H9 (cell line): Measurements from ENCODE around the gene DYRK1A. TPM values are rescaled to one million over a fixed set of nuclear protein-coding genes. Genes with fewer than 3 reads are reported as not detected.

Experiments used
- DNase-seq: peaks from one replicate; pipeline ENCODE4 v3.0.0-alpha.2; 2017
- H2AFZ ChIP-seq: one replicate; pipeline ENCODE4 v1.6.1; 2013; ENCODE audit warnings: mild to moderate bottlenecking, low read length, control low read depth, moderate library complexity
- H2AK5ac ChIP-seq: 2 replicates; pipeline ENCODE4 v1.6.1; 2013; ENCODE audit warnings: low read length, control low read depth, mixed read lengths; ENCODE audit not compliant: insufficient read length
- H2BK120ac ChIP-seq: one replicate; pipeline ENCODE4 v1.6.1; 2013; ENCODE audit warnings: low read depth, mild to moderate bottlenecking, low read length, control low read depth, inconsistent platforms; ENCODE audit not compliant: poor library complexity, severe bottlenecking
- H2BK12ac ChIP-seq: 2 replicates; pipeline ENCODE4 v1.6.1; 2013; ENCODE audit warnings: low read length, control low read depth, mixed read lengths, low read depth; ENCODE audit not compliant: insufficient read length
- H2BK15ac ChIP-seq: 2 replicates; pipeline ENCODE4 v1.6.1; 2013; ENCODE audit warnings: low read depth, low read length, control low read depth
- H2BK20ac ChIP-seq: one replicate; pipeline ENCODE4 v1.6.1; 2013; ENCODE audit warnings: low read depth, mild to moderate bottlenecking, low read length, control low read depth, inconsistent platforms; ENCODE audit not compliant: poor library complexity, severe bottlenecking
- H2BK5ac ChIP-seq: 2 replicates; pipeline ENCODE4 v1.6.1; 2013; ENCODE audit warnings: low read length, control low read depth, mixed read lengths; ENCODE audit not compliant: insufficient read length
- H3K14ac ChIP-seq: 2 replicates; pipeline ENCODE4 v1.6.1; 2013; ENCODE audit warnings: low read length, control low read depth; ENCODE audit not compliant: insufficient read depth
- H3K18ac ChIP-seq: 2 replicates; pipeline ENCODE4 v1.6.1; 2013; ENCODE audit warnings: low read depth, mild to moderate bottlenecking, mixed read lengths, low read length, control low read depth; ENCODE audit not compliant: insufficient read length
- H3K23ac ChIP-seq: 2 replicates; pipeline ENCODE4 v1.6.1; 2013; ENCODE audit warnings: low read length, control low read depth, mixed read lengths, low read depth; ENCODE audit not compliant: insufficient read length
- H3K23me2 ChIP-seq: 2 replicates; pipeline ENCODE4 v1.6.1; 2013; ENCODE audit warnings: low read depth, mild to moderate bottlenecking, mixed read lengths, low read length, control low read depth; ENCODE audit not compliant: insufficient read length, poor library complexity, severe bottlenecking
- H3K27ac ChIP-seq: 2 replicates; pipeline ENCODE4 v1.5.1; 2013; ENCODE audit warnings: low read length, control low read depth, mixed read lengths, low read depth; ENCODE audit not compliant: insufficient read length
- H3K27me3 ChIP-seq: 2 replicates; pipeline ENCODE4 v1.6.1; 2013; ENCODE audit warnings: low read length, control low read depth, inconsistent platforms; ENCODE audit not compliant: insufficient read depth
- H3K4ac ChIP-seq: 2 replicates; pipeline ENCODE4 v1.6.1; 2013; ENCODE audit warnings: low read depth, mild to moderate bottlenecking, control low read depth, inconsistent platforms, low read length, moderate library complexity
- H3K4me1 ChIP-seq: 2 replicates; pipeline ENCODE4 v1.6.1; 2013; ENCODE audit warnings: low read length, control low read depth, inconsistent platforms; ENCODE audit not compliant: insufficient read depth
- H3K4me2 ChIP-seq: 2 replicates; pipeline ENCODE4 v1.6.1; 2013; ENCODE audit warnings: low read length, control low read depth, mixed read lengths; ENCODE audit not compliant: insufficient read length, insufficient read depth
- H3K56ac ChIP-seq: 2 replicates; pipeline ENCODE4 v1.6.1; 2013; ENCODE audit warnings: low read depth, mild to moderate bottlenecking, mixed read lengths, low read length, control low read depth; ENCODE audit not compliant: insufficient read length
- H3K79me1 ChIP-seq: 2 replicates; pipeline ENCODE4 v1.6.1; 2013; ENCODE audit warnings: low read depth, mild to moderate bottlenecking, moderate library complexity, low read length, control low read depth, inconsistent platforms; ENCODE audit not compliant: insufficient read depth, poor library complexity, severe bottlenecking
- H3K79me2 ChIP-seq: 2 replicates; pipeline ENCODE4 v1.6.1; 2013; ENCODE audit warnings: low read length, control low read depth, inconsistent platforms; ENCODE audit not compliant: insufficient read depth
- H3K9ac ChIP-seq: 2 replicates; pipeline ENCODE4 v1.6.1; 2013; ENCODE audit warnings: low read length, control low read depth, mixed read lengths; ENCODE audit not compliant: insufficient read length; ENCODE audit errors: extremely low read depth
- H3K9me3 ChIP-seq: one replicate; pipeline ENCODE4 v1.6.1; 2013; ENCODE audit warnings: low read depth, low read length, inconsistent platforms; ENCODE audit not compliant: control insufficient read depth
- H3T11ph ChIP-seq: one replicate; pipeline ENCODE4 v1.6.1; 2013; ENCODE audit warnings: mild to moderate bottlenecking, low read length, control low read depth, inconsistent platforms
- H4K20me1 ChIP-seq: one replicate; pipeline ENCODE4 v1.6.1; 2013; ENCODE audit not compliant: control insufficient read depth, insufficient read length, insufficient read depth
- H4K5ac ChIP-seq: 2 replicates; pipeline ENCODE4 v1.6.1; 2013; ENCODE audit warnings: low read depth, mild to moderate bottlenecking, mixed read lengths, low read length, control low read depth; ENCODE audit not compliant: insufficient read length
- H4K8ac ChIP-seq: replicated peaks from 2 replicates; pipeline ENCODE4 v1.6.1; 2013; ENCODE audit warnings: low read length, control low read depth, mixed read lengths, low read depth; ENCODE audit not compliant: insufficient read length
- H4K91ac ChIP-seq: 2 replicates; pipeline ENCODE4 v1.6.1; 2013; ENCODE audit warnings: low read depth, mild to moderate bottlenecking, moderate library complexity, mixed read lengths, low read length, control low read depth; ENCODE audit not compliant: insufficient read length
- H3K27ac Mint-ChIP-seq, 3 experiments: 2 replicates in 2 of 3; 3 replicates in 1 of 3; pipeline ENCODE4 v1.8.0; 2020 to 2021; ENCODE audit warnings: mixed read lengths in 3 of 3, mild to moderate bottlenecking in 1 of 3, moderate library complexity in 1 of 3
- H3K27me3 Mint-ChIP-seq: 2 replicates; pipeline ENCODE4 v1.8.0; 2021; ENCODE audit warnings: low read depth, mild to moderate bottlenecking, moderate library complexity, mixed read lengths
- H3K36me3 Mint-ChIP-seq, 3 experiments: 2 replicates in 2 of 3; 3 replicates in 1 of 3; pipeline ENCODE4 v1.8.0; 2020 to 2021; ENCODE audit warnings: low read depth in 3 of 3, mixed read lengths in 3 of 3; ENCODE audit not compliant: insufficient read depth in 1 of 3
- H3K4me1 Mint-ChIP-seq, 2 experiments: 2 replicates each; pipeline ENCODE4 v1.8.0; 2020; ENCODE audit warnings: mixed read lengths in 2 of 2
- H3K4me3 Mint-ChIP-seq, 2 experiments: 2 replicates in 1 of 2; 3 replicates in 1 of 2; pipeline ENCODE4 v1.8.0; 2020 to 2021; ENCODE audit warnings: mild to moderate bottlenecking in 2 of 2, mixed read lengths in 2 of 2, moderate library complexity in 1 of 2
- H3K9me3 Mint-ChIP-seq, 2 experiments: 2 replicates in 1 of 2; 3 replicates in 1 of 2; pipeline ENCODE4 v1.8.0; 2020; ENCODE audit warnings: mild to moderate bottlenecking in 2 of 2, mixed read lengths in 2 of 2, moderate library complexity in 1 of 2
- CTCF ChIP-seq: fragments of 200-600 bp; sonication (generic); conservative IDR thresholded peaks from 3 replicates; pipeline ENCODE4 v1.8.0; 2021; ENCODE audit warnings: antibody characterized with exemption, mild to moderate bottlenecking
- WGBS: extraction: QIAGEN DNeasy Blood & Tissue Kit; methylation state at CpG from one replicate; pipeline ENCODE4 v1.1.7; 2013; ENCODE audit warnings: missing lambda C conversion rate, low lambda C conversion rate, mixed read lengths; ENCODE audit not compliant: insufficient read length; ENCODE audit errors: extremely low coverage; 5-methylcytosine and 5-hydroxymethylcytosine counted together
- total RNA-seq: library from RNA; stranded (reverse); gene quantifications from 2 replicates; pipeline ENCODE4 v1.2.1, GENCODE V29; 2021

DYRK1A gene
- total RNA-seq, 1 experiment from 2014 or later = 73.6 TPM

GRCh38 chr21:37412603-37413360, 46.2 kb downstream of the DYRK1A start:
- no peak overlapping the region for H3K14ac ChIP-seq
- Mint-ChIP-seq H3K27me3 (no peaks in the 10 kb centered on the region), H3K36me3 (peaks cover 0 to 10% (median 2%) of the 10 kb centered on the region in 3 experiments; a peak in 3 of 7 replicates), H3K27ac (peak overlapping the region in 2 of 3 experiments; percentile 0 to 26; a peak in 3 of 7 replicates), H3K9me3 (no peaks in the 10 kb centered on the region), H3K4me3 (no peak overlapping the region; a peak in 1 of 5 replicates), H3K4me1 (peaks cover 41 to 44% of the 10 kb centered on the region in 2 experiments)
- H3K23me2 ChIP-seq = no peaks in the 10 kb centered on the region
- peaks cover 2% of the 10 kb centered on the region; the same call in 1 of the 2 replicates for H3K4me1 ChIP-seq
- no peak overlapping the region for H3K18ac ChIP-seq
- peaks cover 61% of the 10 kb centered on the region for H3K79me2 ChIP-seq
- H2BK12ac ChIP-seq = no peak overlapping the region
- no peak overlapping the region for H3K23ac ChIP-seq
- H3K27me3 ChIP-seq = no peaks in the 10 kb centered on the region
- H2BK20ac ChIP-seq = no peak overlapping the region
- no peak overlapping the region for H2AK5ac ChIP-seq
- H3K4ac ChIP-seq = no peak overlapping the region
- H2BK120ac ChIP-seq = no peak overlapping the region
- no CpG with 5 or more reads among the region's 4 CpGs for WGBS
- no peak overlapping the region for H4K91ac ChIP-seq
- H3K56ac ChIP-seq = no peak overlapping the region
- no peak overlapping the region for H3K4me2 ChIP-seq
- no peak overlapping the region for H3K27ac ChIP-seq
- H3T11ph ChIP-seq = no peak overlapping the region
- no peak overlapping the region for H4K8ac ChIP-seq
- no peak overlapping the region for H2BK15ac ChIP-seq
- no peak for DNase-seq
- no peak overlapping the region for H4K5ac ChIP-seq
- TF ChIP-seq CTCF = no peak
- no peaks in the 10 kb centered on the region for H3K9me3 ChIP-seq
- H4K20me1 ChIP-seq = no peaks in the 10 kb centered on the region
- no peak overlapping the region for H2BK5ac ChIP-seq
- no peak overlapping the region for H2AFZ ChIP-seq
- H3K9ac ChIP-seq = no peak overlapping the region
- H3K79me1 ChIP-seq = no peaks in the 10 kb centered on the region
